G401 (cell line): ENCODE measurements around the gene RAB1B. TPM values are rescaled to one million over a fixed set of nuclear protein-coding genes. Genes with fewer than 3 reads are reported as not detected.
A peak's percentile ranks its signal among the peaks of the same experiment; 100 is the strongest.

ENCODE experiments used
- DNase-seq: peaks from one replicate; pipeline ENCODE4 v3.0.0-alpha.2; 2015; ENCODE audit warnings: low spot score
- in situ Hi-C: cut with HindIII; loops from 2 replicates; pipeline ENCODE4 v1.10.0; 2016; ENCODE audit warnings: low sequenced_read_pairs, mixed read lengths
- total RNA-seq: library from RNA; depleted of rRNA; stranded (reverse); fragments of >200 nt; shearing (Covaris generic); gene quantifications from 2 replicates; pipeline ENCODE4 v1.2.3, GENCODE V29; 2014; rRNA removed

RAB1B gene
- 67.8 and 81.8 TPM in 2 replicates for total RNA-seq

- in situ Hi-C loops = no loop called here
- peak; percentile 99 for DNase-seq
These were observed at the start of gene RAB1B for GRCh38 chr11:66268244-66268951. TSS of gene RAB1B (plus strand) at chr11:66268639. CDS start at chr11:66268680, 41 bp downstream.

- in situ Hi-C loops = no loop called here
- no peak for DNase-seq
These were observed 49.4 kb upstream of the RAB1B start for GRCh38 chr11:66218846-66219620.

GRCh38 chr11:66219846-66220565 lies 48.4 kb upstream of the RAB1B start:
- in situ Hi-C loops = no loop called here
- no peak for DNase-seq

- in situ Hi-C loops = no loop called here
These were observed 47.9 kb upstream of the RAB1B start for GRCh38 chr11:66220566-66220935.

GRCh38 chr11:66221012-66221411 lies 47.4 kb upstream of the RAB1B start:
- DNase-seq = no peak

More at GRCh38 chr11:66220566-66220935, 47.9 kb upstream of the RAB1B start:
- DNase-seq = no peak

GRCh38 chr11:66221726-66222236 lies 46.7 kb upstream of the RAB1B start:
- in situ Hi-C loops = no loop called here
- no peak for DNase-seq

More at GRCh38 chr11:66221012-66221411, 47.4 kb upstream of the RAB1B start:
- in situ Hi-C loops = no loop called here

GRCh38 chr11:66222358-66223149 lies 45.9 kb upstream of the RAB1B start:
- in situ Hi-C loops = no loop called here
- DNase-seq = peak; percentile 97

GRCh38 chr11:66224226-66224855 lies 44.1 kb upstream of the RAB1B start:
- in situ Hi-C loops = no loop called here
- DNase-seq = no peak

GRCh38 chr11:66225066-66225465 lies 43.4 kb upstream of the RAB1B start:
- in situ Hi-C loops = no loop called here
- DNase-seq = no peak

GRCh38 chr11:66226101-66226500 lies 42.3 kb upstream of the RAB1B start:
- peak; percentile 88 for DNase-seq
- in situ Hi-C loops = no loop called here

GRCh38 chr11:66227700-66228099 lies 40.7 kb upstream of the RAB1B start:
- peak; percentile 91 for DNase-seq
- in situ Hi-C loops = no loop called here

- DNase-seq = no peak
- in situ Hi-C loops = no loop called here
These were observed 39.9 kb upstream of the RAB1B start for GRCh38 chr11:66228521-66228920.

- peak; percentile 89 for DNase-seq
- in situ Hi-C loops = no loop called here
These were observed 38.3 kb upstream of the RAB1B start for GRCh38 chr11:66230156-66230555.

- in situ Hi-C loops = no loop called here
These were observed 37.5 kb upstream of the RAB1B start for GRCh38 chr11:66230978-66231377.

GRCh38 chr11:66231561-66231960 lies 36.9 kb upstream of the RAB1B start:
- in situ Hi-C loops = no loop called here
- DNase-seq = peak; percentile 93

More at GRCh38 chr11:66230978-66231377, 37.5 kb upstream of the RAB1B start:
- no peak for DNase-seq

- in situ Hi-C loops = no loop called here
- DNase-seq = peak; percentile 65
These were observed 35.7 kb upstream of the RAB1B start for GRCh38 chr11:66232769-66233168.

GRCh38 chr11:66233301-66233700 lies 35.1 kb upstream of the RAB1B start:
- in situ Hi-C loops = no loop called here
- no peak for DNase-seq

GRCh38 chr11:66235141-66235540 lies 33.3 kb upstream of the RAB1B start:
- no peak for DNase-seq
- in situ Hi-C loops = no loop called here
